ENCODE measurements around the gene FOXD4L1.
"Not testable (repeated sequence)": the region's sequence is repeated elsewhere in the genome, so short reads cannot be mapped to it uniquely, and the experiment has no call there.

The FOXD4L1 gene

DNA sequence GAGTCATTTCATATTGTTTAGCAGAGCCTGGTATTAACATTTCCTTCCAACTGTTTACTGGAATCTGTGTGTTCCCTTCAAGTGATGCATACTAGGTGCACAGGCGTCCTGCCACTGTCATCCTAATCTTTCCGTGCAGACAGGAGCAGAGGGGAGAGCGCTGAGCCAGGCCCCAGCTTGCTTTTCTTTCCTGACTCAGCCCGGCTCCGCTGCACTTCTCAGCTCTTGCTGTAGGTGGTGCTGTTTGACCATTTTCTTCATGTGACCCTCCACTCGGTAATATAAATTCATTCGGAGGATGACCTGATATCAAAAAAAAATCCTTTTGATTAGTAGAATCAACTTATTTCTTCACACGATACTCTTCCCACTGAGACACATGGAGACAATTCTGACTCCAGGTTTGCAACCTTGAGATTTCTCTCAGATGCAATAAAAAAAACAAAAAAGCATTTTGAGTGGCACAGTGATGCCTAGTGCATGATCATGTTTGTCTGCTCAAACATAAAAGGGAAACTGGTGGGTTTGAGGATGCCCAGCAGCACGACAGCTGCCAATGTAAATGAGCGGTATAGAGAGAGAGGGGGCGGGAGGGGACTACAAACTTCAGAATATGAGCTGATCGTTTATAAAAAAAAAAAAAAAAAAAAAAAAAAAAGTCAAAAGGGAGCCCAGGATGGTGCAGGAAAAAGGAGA, 29.0 kb downstream of the FOXD4L1 start:
- DNase-seq = not testable (repeated sequence)

DNA sequence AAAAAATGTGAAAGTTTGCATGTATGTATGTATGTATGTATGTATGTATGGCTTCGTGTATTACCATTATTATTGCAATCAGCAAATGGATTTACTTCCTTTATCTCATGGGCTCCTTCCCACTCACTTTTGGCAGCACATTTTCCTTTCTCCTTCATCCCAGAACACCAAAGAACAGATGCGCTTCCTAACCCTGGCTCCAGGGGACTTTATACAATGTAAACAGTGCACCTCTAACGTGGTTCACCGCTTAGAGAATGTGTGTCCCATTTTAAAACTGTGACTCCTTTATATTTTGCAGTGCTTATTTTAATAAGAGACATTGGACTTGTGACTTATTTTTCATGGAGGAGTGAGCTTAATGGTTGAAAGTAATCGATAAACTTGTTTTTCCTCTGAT, 29.7 kb downstream of the FOXD4L1 start:
- DNase-seq = not testable (repeated sequence)

DNA sequence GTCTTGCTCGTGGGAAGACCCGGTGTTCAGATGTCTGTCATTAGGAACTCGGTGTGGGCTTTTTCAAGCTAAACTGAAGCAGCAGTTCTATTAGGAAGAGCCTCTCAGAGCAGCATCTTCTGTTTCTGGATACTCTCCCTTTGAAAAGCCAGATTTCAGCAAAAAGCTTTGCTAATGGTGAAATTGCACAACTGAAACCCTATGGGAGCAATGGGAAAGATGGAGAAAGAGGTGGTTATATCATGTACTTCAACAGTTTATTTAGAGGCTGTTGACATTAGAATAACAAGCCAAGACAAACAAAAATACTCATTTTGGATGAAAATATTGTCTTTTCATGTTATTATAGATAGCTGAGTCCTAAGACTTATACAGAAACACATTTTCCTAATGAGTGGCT, 30.4 kb downstream of the FOXD4L1 start:
- not testable (repeated sequence) for DNase-seq

DNA sequence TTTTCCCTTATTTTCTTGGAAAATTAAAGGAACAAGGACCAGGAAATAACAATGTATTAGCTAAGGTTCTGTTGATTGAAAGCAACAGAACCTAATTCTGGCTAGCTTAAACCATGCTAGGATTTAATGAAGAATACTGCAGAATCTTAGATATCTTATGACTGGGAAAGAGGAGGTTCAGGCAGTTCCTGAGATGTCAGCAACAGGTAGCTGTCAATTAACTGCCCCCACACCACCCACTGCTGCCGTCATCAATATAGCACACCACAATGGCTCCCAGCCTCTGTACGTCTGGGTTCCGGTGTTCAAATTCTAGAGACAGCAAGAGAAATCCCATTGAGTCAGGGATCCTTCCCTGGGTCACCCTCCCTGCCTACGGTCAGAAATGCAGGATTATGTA, 34.5 kb downstream of the FOXD4L1 start:
- not testable (repeated sequence) for DNase-seq

DNA sequence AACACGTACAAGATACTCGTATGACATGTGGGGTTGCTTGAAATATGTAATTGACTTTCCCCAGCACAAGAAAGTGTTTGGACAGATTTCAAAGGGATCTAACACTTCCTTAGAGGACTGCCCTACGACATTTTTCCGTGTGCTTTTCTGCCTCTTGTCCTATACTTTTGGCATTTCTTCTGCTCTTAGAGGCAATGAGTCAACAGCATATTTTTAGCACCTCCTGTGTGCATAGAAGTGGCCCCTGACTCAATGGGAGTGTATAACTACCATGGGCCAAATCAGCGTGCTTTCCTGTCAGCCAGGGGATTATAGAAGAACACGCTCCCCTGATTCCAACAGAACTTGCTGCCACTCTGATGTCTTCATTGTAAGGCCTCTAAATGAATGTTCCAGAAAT, 38.1 kb downstream of the FOXD4L1 start:
- DNase-seq = not testable (repeated sequence)

DNA sequence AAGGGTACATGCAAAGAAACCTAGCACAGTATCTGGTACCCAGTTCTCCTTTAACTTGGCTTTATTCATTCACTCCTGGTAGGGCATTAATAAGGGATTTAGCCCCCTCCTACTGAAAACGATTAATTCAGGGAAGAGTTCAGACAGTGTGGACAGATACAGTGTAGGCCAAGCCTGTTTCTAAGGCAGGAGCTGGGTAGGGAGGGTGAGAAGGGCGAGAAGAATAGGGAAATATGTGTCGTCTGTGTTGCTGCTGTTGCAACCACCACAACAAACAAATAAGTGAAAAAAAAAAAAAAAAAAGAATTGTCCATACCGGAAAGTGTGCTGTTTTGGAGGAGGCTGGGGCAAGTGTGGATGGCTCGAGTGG, 42.4 kb downstream of the FOXD4L1 start:
- not testable (repeated sequence) for DNase-seq

DNA sequence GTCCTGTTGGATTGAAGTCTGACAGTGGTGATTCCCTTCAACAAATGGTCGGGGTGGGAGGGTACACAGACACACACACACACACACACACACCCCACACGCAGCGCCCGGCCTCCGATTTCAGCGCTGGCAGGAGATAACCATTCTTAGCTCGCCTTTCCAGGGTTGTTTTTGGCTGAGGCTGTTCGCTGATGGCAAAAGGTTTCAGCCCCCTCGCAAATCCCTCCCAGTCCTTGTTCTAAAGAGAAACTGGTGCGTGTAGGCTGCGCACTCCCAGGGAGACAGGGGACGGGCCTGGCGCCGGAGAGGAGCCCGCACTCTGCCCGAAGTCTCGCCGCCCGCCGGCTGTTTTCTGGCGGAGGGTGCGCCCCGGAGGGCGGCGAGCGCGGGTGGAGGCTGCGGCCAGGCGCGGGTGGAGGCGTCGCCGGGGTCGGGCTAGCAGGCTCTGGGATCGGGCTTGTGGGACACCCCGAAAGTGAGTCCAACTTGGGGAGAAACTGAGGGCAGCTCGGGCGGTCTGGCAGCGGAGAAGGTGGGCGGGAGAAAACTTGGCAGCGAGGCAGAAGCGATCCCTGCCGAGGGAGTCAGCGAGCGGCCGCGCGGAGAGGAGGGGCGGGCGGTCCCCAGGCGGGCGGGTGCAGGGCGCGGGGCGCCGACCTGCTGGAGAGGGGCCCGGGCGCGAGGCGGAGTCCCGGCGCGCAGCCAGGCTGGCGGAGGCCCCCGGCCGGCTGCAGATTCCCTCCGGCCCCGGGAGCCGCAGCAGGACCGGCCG, 42.9 kb downstream of the FOXD4L1 start:
- DNase-seq = not testable (repeated sequence)

DNA sequence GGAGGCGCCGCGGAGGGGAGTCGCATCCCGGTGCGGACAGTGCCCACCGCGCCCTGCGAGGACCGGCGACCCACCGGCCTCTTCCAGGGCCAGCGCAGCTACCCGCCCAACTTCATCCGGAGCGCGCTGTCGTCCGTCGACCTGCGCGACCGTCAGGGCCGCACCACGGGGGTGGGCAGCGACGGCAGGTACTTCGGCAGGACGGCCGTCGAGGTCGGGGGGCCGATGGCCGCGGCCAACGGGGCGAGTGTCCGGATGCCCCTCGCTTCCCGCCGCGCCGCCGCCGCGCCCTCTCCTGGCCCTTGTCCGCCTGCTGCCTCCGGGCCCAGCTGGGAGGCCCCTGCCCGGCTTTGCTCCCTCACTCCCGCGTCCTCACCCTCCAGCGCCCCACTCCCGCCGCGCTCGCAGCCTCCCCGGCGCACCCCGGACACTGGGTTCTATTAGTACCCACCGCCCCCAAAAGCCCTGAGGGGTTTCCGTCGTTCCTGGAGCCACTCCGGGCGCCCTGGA, 43.6 kb downstream of the FOXD4L1 start:
- DNase-seq = not testable (repeated sequence)

DNA sequence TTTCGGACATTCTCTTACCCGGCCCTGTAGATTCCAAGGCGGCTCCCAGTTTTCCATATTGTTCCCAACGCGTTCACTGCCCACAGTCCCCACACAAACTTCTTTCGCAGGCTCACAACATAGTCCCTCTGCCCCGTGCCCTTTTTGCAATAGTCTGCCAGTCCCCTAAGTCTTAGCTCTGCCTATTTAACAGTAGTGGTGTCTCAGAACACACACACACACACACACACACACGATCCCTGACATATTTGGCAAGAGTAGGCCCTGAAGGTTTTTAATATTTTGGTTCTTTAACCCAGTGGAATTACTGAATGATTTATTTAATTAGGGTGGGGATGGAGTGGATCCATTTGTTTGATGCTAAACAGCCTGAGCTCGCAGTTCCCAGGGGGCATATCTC, 44.1 kb downstream of the FOXD4L1 start:
- DNase-seq = not testable (repeated sequence)
